KMS-11 (cell line): Measurements from ENCODE around the gene NUP93.

Experiments
- H2AFZ ChIP-seq: fragments of 200-600 bp; sonication (generic); 2 replicates; pipeline ENCODE4 v1.6.1; 2016; ENCODE audit warnings: antibody characterized with exemption, mixed run types, low read depth
- H3K27ac ChIP-seq: fragments of 200-600 bp; sonication (generic); 2 replicates; pipeline ENCODE4 v1.6.1; 2016; ENCODE audit warnings: mild to moderate bottlenecking, mixed run types
- H3K27me3 ChIP-seq: fragments of 200-600 bp; sonication (generic); 2 replicates; pipeline ENCODE4 v1.6.1; 2017; ENCODE audit warnings: mild to moderate bottlenecking, low read depth, mixed run types, moderate library complexity; ENCODE audit not compliant: insufficient read depth
- H3K36me3 ChIP-seq: fragments of 200-600 bp; sonication (generic); 2 replicates; pipeline ENCODE4 v1.6.1; 2017; ENCODE audit warnings: mild to moderate bottlenecking, mixed run types; ENCODE audit not compliant: insufficient read depth
- H3K4me1 ChIP-seq: fragments of 200-600 bp; sonication (generic); 2 replicates; pipeline ENCODE4 v1.6.1; 2016; ENCODE audit warnings: mild to moderate bottlenecking, low read depth, mixed run types; ENCODE audit not compliant: poor library complexity, severe bottlenecking
- H3K4me2 ChIP-seq: fragments of 200-600 bp; sonication (generic); 2 replicates; pipeline ENCODE4 v1.7.0; 2016; ENCODE audit warnings: mild to moderate bottlenecking, mixed run types
- H3K4me3 ChIP-seq: fragments of 200-600 bp; sonication (generic); IDR thresholded peaks from 2 replicates; pipeline ENCODE4 v1.6.1; 2017; ENCODE audit warnings: low read depth, low read length, mixed read lengths; ENCODE audit not compliant: insufficient read depth
- H3K79me2 ChIP-seq: fragments of 200-600 bp; sonication (generic); 2 replicates; pipeline ENCODE4 v1.6.1; 2016; ENCODE audit warnings: low read depth, mixed run types; ENCODE audit not compliant: insufficient read depth
- H3K9ac ChIP-seq: fragments of 200-600 bp; sonication (generic); 2 replicates; pipeline ENCODE4 v1.6.1; 2016; ENCODE audit warnings: mild to moderate bottlenecking, mixed run types
- H4K20me1 ChIP-seq: fragments of 200-600 bp; sonication (generic); 2 replicates; pipeline ENCODE4 v1.6.1; 2016; ENCODE audit warnings: mild to moderate bottlenecking, mixed run types; ENCODE audit not compliant: insufficient read depth
- TF ChIP-seq, protein P1 (sequence below): fragments of 200-600 bp; sonication (generic); conservative IDR thresholded peaks from 2 replicates; pipeline ENCODE4 v1.6.1; 2017; ENCODE audit warnings: low read depth, mild to moderate bottlenecking, antibody characterized with exemption, low read length, moderate library complexity, mixed read lengths

Gene NUP93

DNA sequence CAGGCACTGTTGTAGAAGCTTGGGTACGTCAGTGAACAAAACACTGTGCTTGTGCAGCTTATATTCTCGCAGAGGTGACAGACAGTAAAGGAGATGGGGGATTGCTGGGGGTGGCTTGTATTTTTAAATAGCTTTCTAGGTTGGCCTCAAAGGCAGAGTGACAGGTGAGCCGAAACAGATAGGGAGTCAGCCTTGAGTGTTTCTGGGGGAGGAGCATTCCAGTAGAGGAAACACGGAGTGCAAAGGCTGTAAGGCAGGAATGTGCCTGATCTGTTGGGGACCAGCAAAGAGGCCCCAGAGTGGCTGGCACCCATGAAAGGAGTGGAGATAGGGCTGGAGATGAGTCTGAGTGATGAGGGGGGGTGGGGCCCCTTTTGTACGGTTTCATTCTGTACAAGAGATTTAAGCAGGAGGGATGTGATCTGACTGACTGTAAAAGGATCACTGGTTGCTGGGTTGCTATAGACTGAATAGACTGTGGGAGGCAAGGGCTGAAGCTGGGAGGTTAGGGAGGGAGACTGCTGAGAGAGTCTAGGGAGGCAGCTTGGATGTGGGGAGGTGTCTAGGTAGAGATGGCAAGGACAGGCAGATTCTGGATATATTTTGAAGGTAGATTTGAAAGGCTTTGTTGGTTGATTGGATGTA lies 15.2 kb downstream of the NUP93 start:
- Histone ChIP-seq H2AFZ (no peak overlapping the region), H3K79me2 (peaks cover 15% of the 10 kb centered on the region; the same call in 1 of the 2 replicates), H3K4me3 (no peak overlapping the region), H3K9ac (no peak overlapping the region), H3K36me3 (no peaks in the 10 kb centered on the region), H3K4me1 (peaks cover under 1% of the 10 kb centered on the region), H4K20me1 (no peaks in the 10 kb centered on the region), H3K27me3 (no peaks in the 10 kb centered on the region), H3K27ac (no peak overlapping the region), H3K4me2 (no peak overlapping the region)
- TF ChIP-seq, protein P1, sequence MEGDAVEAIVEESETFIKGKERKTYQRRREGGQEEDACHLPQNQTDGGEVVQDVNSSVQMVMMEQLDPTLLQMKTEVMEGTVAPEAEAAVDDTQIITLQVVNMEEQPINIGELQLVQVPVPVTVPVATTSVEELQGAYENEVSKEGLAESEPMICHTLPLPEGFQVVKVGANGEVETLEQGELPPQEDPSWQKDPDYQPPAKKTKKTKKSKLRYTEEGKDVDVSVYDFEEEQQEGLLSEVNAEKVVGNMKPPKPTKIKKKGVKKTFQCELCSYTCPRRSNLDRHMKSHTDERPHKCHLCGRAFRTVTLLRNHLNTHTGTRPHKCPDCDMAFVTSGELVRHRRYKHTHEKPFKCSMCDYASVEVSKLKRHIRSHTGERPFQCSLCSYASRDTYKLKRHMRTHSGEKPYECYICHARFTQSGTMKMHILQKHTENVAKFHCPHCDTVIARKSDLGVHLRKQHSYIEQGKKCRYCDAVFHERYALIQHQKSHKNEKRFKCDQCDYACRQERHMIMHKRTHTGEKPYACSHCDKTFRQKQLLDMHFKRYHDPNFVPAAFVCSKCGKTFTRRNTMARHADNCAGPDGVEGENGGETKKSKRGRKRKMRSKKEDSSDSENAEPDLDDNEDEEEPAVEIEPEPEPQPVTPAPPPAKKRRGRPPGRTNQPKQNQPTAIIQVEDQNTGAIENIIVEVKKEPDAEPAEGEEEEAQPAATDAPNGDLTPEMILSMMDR = no peak

DNA sequence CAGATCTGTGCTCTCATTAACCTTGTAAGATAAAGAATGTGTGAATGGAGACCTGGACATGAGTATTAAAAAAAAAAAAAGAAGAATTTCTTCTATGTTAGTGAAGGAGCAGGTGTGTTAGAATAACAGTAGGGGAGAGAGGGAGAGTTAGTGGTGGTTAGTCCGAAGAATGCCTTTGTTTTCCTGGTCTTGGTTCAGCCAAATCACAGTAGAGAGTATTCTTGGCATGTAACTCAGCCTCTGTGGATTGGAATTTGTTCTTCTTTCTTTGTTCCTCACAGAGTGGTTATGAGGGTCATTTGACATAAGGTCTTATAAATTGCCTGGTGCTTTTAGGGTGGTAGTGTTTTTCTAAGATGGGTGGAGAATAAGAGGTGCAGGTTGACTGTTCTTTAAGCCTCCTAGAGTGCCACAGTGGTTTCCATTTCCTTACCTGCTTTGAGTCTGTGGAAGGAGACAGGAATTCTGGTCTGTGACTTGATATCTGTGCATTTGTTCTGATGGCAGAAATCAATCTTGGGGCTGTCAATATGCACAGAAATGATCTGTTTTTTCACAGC lies 17.6 kb downstream of the NUP93 start:
- H3K9ac ChIP-seq = no peak overlapping the region
- no peak overlapping the region for H3K27ac ChIP-seq
- H3K36me3 ChIP-seq = 0 out of 2 replicates have a peak, but pooled peaks cover 6% of the 10 kb centered on the region
- H3K79me2 ChIP-seq = peaks cover 19% of the 10 kb centered on the region; the same call in 1 of the 2 replicates
- H3K4me2 ChIP-seq = no peak overlapping the region
- no peak overlapping the region for H3K4me3 ChIP-seq
- peaks cover 3% of the 10 kb centered on the region for H3K4me1 ChIP-seq
- H4K20me1 ChIP-seq = no peaks in the 10 kb centered on the region
- H2AFZ ChIP-seq = no peak overlapping the region
- TF ChIP-seq, protein P1 = no peak
- H3K27me3 ChIP-seq = no peaks in the 10 kb centered on the region

DNA sequence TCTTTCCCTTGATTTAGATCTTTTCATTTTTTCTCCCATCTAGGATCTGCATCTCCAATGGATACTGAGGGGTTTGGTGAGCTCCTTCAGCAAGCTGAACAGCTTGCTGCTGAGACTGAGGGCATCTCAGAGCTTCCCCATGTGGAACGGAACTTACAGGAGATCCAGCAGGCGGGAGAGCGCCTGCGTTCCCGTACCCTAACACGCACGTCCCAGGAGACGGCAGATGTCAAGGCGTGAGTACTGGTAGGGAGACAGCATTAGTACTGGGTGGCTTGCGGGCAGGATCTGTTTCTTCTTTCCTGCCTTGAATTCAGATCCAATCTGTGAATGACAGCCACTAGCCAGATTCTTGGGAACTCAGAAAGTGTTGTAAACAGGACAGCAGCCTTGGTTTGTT lies 18.3 kb downstream of the NUP93 start:
- Histone ChIP-seq H3K4me1 (peaks cover 3% of the 10 kb centered on the region), H3K36me3 (0 out of 2 replicates have a peak, but pooled peaks cover 6% of the 10 kb centered on the region), H3K4me2 (no peak overlapping the region), H3K79me2 (peaks cover 19% of the 10 kb centered on the region; the same call in 1 of the 2 replicates), H4K20me1 (no peaks in the 10 kb centered on the region), H3K27me3 (no peaks in the 10 kb centered on the region), H3K27ac (no peak overlapping the region), H3K4me3 (no peak overlapping the region), H2AFZ (no peak overlapping the region), H3K9ac (no peak overlapping the region)
- TF ChIP-seq, protein P1 = no peak

DNA sequence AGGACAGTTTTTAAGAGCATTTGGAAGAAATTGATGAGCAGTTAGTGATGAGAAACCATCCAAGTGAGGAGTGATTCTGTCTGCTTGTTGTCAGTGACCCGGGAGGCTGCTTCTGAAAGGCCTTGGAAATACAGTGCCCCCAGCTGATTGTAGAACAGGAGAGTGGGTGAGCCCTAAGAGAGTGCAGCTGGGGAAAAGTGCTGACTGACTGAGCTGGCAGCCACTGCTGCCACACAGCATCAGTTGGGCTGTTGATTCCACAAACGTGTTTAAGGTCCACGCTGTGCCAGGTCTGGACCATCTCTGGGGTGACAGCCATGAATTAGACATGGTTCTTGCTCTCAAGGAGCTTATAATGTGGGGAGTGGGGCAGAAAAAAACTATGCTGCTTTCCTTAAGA lies 18.9 kb downstream of the NUP93 start:
- H3K4me2 ChIP-seq = no peak overlapping the region
- H3K27me3 ChIP-seq = no peaks in the 10 kb centered on the region
- H3K27ac ChIP-seq = no peak overlapping the region
- H4K20me1 ChIP-seq = no peaks in the 10 kb centered on the region
- TF ChIP-seq, protein P1 = no peak
- H3K4me3 ChIP-seq = no peak overlapping the region
- H3K4me1 ChIP-seq = peaks cover 3% of the 10 kb centered on the region
- H3K36me3 ChIP-seq = 0 out of 2 replicates have a peak, but pooled peaks cover 6% of the 10 kb centered on the region
- H3K79me2 ChIP-seq = peaks cover 18% of the 10 kb centered on the region; the same call in 1 of the 2 replicates
- H3K9ac ChIP-seq = no peak overlapping the region
- H2AFZ ChIP-seq = no peak overlapping the region
